Spleen (tissue), 7 donors: Measurements from ENCODE around the gene CUZD1.

ENCODE experiments used
- POLR2A ChIP-seq, 3 donors: fragments of 450-650 bp; IDR thresholded peaks; one replicate each; pipeline ENCODE4 v1.5.1; 2017; ENCODE audit warnings: antibody characterized with exemption in 3 of 3, mild to moderate bottlenecking in 1 of 3
- TF ChIP-seq, protein P1 (sequence below), 11 experiments: fragments of 200-600 bp in 7 of 11; fragments of 450-650 bp in 4 of 11; sonication (generic) in 4 of 11; IDR thresholded peaks in 8 of 11; conservative IDR thresholded peaks in 3 of 11; 1 replicate in 7 of 11; 2 replicates in 4 of 11; pipeline versions ENCODE4 v1.4.0 to v1.8.0; 2016 to 2021; ENCODE audit warnings: antibody characterized with exemption in 11 of 11, inconsistent platforms in 4 of 11, mild to moderate bottlenecking in 1 of 11
- donor health status: DM: no; HTN: no; CAD: no; lungs with moderate emphysema.
- donor health status: DM: no; HTN: no; CAD: no.
- donor health status: DM: no; HTN: no; CAD: no.

- TF ChIP-seq, protein P1, sequence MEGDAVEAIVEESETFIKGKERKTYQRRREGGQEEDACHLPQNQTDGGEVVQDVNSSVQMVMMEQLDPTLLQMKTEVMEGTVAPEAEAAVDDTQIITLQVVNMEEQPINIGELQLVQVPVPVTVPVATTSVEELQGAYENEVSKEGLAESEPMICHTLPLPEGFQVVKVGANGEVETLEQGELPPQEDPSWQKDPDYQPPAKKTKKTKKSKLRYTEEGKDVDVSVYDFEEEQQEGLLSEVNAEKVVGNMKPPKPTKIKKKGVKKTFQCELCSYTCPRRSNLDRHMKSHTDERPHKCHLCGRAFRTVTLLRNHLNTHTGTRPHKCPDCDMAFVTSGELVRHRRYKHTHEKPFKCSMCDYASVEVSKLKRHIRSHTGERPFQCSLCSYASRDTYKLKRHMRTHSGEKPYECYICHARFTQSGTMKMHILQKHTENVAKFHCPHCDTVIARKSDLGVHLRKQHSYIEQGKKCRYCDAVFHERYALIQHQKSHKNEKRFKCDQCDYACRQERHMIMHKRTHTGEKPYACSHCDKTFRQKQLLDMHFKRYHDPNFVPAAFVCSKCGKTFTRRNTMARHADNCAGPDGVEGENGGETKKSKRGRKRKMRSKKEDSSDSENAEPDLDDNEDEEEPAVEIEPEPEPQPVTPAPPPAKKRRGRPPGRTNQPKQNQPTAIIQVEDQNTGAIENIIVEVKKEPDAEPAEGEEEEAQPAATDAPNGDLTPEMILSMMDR (IDR thresholded peaks at IDR 0.05 in 8 of 11, conservative IDR thresholded peaks at IDR 0.05 in 3 of 11) = no peak
- TF ChIP-seq POLR2A (IDR thresholded peaks at IDR 0.05) = no peak
These were observed 30.8 kb upstream of the CUZD1 start for GRCh38 chr10:122876467-122876855.
